HG03060 (cell line): ENCODE results near the gene TMEM271.

Source experiments
- ATAC-seq: cut with Tn5 transposase; IDR thresholded peaks from one replicate; pipeline ENCODE4 v1.9.1; 2021; ENCODE audit warnings: low read depth, moderate number of reproducible peaks; ENCODE audit not compliant: unreplicated experiment

TMEM271 gene

DNA sequence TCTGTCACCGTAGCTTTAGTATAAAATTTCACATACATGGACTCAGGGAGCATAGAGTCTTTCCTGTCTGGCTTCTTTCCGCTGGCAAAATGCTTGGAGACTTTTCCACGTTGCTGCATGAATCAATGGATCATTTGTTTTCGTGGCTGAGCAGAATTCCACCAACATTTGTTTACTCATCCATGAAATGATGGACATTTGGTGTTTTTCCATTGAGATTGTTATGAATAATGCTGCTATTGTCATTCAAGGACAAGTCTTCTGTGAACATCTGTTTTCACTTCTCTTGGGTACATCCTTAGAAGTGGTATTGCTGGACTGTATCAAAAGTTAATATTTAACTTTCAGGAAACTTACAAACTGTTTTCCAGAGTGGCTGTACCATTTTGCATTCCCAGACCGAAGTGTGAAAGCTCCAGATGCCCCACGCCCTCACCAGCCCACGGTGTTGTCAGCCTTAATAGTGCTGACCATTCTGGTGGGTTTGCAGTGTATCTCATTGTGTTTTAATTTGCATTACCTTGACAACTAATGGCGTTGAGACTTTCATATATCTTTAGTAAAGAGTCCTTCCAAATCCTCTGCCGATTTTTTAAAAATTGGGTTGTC, 5.8 kb upstream of the TMEM271 start:
- ATAC-seq = no peak

- ATAC-seq = no peak
Measured at GRCh38 chr4:581181-581580, 5.1 kb upstream of the TMEM271 start.

DNA sequence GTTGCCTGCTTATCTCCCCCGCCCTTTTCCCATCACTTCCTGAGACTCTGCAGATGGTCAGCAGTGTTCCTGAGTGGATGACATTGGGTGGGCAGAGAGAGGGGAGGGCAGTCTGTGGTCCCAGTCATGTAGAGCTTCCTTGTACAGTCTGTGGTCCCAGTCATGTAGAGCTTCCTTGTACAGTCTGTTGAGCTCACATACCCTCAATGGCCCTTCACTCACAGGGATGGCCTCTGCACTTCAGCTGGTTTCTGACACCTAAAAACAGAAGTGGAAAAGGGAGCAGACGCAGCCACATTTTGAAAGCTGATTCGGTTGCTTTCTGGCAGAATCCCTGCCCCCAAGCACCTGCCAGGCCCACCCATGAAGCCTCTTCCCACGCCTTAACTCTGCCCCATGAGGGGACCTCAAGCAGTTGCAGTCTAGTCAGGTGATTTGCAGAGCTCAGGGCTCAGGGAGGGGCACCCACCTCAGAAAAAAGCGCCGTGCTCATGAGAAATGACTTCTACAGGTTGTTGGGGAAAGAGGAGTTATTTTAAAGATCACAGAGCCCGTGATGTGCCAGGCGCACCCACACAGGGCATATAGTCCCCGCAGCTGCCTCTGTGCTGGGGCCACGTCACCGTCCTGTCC, 3.6 kb upstream of the TMEM271 start:
- no peak for ATAC-seq

GRCh38 chr4:578451-579443, 2.7 kb upstream of the TMEM271 start:
- no peak for ATAC-seq

- no peak for ATAC-seq
Measured at GRCh38 chr4:577499-578450, 1.7 kb upstream of the TMEM271 start.

DNA sequence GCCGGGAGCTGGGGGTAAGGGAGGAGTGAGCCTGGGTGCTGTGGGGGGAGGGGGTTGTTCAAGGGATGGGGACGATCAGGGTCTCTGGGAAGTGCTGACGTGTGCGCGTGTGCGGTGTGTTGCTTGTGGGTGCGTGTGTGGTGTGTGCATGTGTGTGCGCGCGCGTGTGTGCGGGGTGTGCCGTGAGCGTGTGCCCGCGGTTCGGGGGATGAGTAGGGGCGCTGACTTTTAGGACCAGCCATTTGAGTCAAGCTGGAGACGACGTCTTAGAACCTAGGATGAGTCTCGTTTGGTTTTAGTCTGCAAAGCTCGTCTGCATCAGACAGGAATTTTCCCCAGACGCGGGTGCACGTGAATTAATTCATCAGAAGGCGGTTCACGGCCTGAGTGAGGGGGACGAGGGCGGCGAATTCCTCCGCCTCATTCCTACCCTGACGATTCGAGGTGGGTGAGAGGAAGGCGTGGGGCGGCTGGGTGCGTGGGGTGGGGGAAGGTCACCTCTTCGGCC, 950 bp upstream of the TMEM271 start:
- ATAC-seq = no peak

- ATAC-seq = no peak
Measured at GRCh38 chr4:575281-576141, 584 bp downstream of the TMEM271 start.

- ATAC-seq = no peak
Measured at GRCh38 chr4:574346-575161, 1.5 kb downstream of the TMEM271 start.

DNA sequence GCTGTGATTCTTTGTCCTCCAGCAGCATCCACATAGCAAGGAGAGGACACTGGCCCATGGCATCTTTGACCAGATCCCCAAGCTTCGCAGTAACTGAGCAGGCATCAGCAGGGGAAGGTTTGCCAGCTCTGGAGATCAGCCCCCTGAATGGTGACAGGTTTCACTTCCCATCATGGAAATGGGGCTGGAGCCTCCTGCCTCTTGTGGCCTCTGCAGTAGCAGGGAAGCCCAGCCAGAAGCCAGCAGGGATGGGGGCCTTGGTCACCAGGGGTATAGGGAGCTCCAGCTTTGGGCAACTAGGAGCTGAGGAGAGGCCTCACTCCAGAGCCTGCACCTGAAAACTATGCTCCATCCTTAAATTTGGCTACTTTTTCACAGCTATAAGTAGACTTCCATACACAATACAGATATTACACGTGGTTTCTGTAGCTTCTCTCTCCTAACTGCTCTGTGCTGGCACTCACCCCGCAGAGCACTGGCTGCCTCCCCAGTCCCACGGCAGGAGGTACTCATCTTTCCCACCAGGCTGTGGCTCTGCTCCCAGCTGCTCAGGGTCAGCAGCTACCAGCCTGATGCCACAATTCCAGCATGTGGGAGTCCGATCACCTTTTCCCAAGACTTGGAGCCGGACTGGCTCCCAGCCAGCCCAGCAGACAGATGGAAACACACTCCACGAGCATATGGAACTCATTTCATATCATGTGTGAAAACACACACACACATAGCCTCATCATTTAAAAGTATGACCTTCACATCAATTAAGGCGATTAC, 2.8 kb downstream of the TMEM271 start:
- no peak for ATAC-seq

DNA sequence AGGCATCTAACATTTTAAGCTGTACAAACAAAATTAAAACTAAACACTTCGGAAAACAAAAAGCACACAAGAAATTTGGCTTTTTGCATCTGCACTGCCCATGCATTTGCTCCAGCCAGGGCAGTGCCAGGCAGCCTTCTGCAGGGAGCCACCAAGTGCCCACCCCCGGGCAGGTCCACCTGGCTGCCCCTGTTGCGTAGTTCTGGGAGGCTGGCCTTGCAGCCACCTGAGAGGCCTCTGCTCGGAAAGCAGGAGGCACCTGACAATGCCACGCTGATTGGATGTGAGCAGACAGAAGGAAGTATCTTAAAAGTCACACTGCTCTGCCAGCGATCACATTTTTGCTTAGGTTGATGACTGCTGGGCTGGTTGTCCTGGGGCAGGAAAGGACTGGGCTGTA, 3.5 kb downstream of the TMEM271 start:
- ATAC-seq = no peak

DNA sequence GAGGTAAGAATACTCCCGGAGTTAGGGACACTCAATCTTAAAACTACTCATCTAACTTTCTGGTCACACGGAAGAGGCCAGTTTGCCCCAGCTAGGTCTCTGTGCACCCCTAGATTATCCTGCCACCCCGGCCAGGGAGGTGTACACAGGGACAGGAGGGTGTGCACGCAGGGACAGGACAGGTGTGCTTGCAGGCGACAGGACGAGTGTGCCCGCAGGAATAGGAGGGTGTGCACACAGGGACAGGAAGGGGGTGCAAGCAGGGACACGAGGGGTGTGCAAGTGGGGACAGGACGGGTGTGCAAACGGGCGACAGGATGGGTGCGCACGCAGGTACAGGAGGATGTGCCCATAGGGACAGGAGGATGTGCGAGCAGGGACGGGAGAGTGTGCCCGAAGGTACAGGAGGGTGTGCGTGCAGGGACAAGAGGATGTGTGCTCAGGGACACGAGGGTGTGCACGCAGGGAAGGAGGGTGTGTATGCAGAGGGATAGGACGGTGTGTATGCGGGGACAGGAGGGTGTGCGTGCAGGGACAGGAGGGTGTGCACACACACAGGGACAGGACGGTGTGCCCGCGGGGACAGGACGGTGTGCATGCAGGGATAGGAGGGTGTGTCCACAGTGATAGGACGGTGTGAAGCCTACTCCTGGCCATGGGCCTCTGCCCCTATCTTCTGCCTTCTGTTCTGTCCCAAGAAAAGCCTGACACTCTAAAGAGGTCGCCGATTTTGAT, 4.1 kb downstream of the TMEM271 start:
- no peak for ATAC-seq

DNA sequence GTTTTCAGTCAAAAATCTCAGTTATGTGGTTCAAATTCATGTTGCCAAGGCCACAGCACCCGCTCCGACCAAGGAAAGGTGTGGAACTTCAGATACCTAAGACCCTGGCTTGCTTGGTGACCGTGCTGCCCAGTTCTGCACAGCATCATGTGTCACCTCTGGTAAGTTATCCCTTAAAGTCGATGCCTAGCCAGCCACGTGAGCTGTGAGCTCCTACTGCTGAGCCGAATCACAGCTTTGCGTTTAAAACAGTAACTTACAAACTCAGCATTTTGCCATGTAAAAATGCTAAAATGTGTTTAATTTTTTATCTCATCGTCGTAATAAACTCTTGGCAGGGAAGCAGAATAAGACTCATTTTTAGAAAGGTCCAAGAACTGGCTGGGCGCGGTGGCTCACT, 5.3 kb downstream of the TMEM271 start:
- no peak for ATAC-seq

GRCh38 chr4:569958-570667, 6.0 kb downstream of the TMEM271 start:
- no peak for ATAC-seq

DNA sequence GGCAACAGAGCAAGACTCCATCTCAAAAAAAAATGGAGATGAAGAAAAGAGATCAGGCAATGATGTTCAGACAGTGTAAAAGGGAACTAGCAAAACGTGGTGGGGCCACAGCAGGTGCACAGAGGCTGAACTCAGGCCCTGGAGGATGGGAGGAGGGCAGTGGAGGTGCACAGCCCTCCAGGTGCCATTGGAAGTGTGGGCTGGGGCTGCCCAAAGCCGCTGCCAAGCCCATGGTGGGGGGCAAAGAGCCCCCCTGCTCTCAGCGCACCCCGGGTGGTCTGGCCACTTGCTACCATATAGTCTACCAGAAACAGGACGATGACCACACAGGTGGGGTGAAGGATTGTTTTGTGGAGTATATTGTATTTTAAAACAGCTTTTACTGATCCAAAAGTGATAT, 7.1 kb downstream of the TMEM271 start:
- no peak for ATAC-seq

- ATAC-seq = no peak
Measured at GRCh38 chr4:568351-568652, 7.8 kb downstream of the TMEM271 start.
